Measurements from ENCODE around the gene LRIG2. TPM values are rescaled to one million over a fixed set of nuclear protein-coding genes. Genes with fewer than 3 reads are reported as not detected.

The LRIG2 gene
- total RNA-seq, 1 experiment from 2014 or later = 23.2 TPM

GRCh38 chr1:113178522-113178921, 105.5 kb downstream of the LRIG2 start:
- Histone ChIP-seq H3K23me2 (ENCODE audit: insufficient read length, low read depth, low read length, poor library complexity, severe bottlenecking) (no peaks in the 10 kb centered on the region), H2BK12ac (ENCODE audit: insufficient read length, low read depth, low read length) (no peak overlapping the region), H4K20me1 (ENCODE audit: control insufficient read depth, insufficient read depth, insufficient read length) (no peaks in the 10 kb centered on the region), H3K9ac (ENCODE audit: extremely low read depth, insufficient read length, low read length) (no peak overlapping the region), H4K5ac (ENCODE audit: insufficient read length, low read depth, low read length) (no peak overlapping the region), H3K27me3 (ENCODE audit: insufficient read depth, low read length) (no peaks in the 10 kb centered on the region), H2AFZ (ENCODE audit: low read length) (no peak overlapping the region), H3K4ac (ENCODE audit: low read depth, low read length) (no peak overlapping the region), H3K4me2 (ENCODE audit: insufficient read depth, insufficient read length, low read length) (no peak overlapping the region), H3K18ac (ENCODE audit: insufficient read length, low read depth, low read length) (no peak overlapping the region), H2BK120ac (ENCODE audit: low read depth, low read length, poor library complexity, severe bottlenecking) (no peak overlapping the region), H3K4me1 (ENCODE audit: insufficient read depth, low read length) (no peaks in the 10 kb centered on the region), H3K27ac (ENCODE audit: insufficient read length, low read depth, low read length) (no peak overlapping the region), H3K9me3 (ENCODE audit: control insufficient read depth, low read depth, low read length) (no peaks in the 10 kb centered on the region), H3K79me2 (ENCODE audit: insufficient read depth, low read length) (no peaks in the 10 kb centered on the region), H3K79me1 (ENCODE audit: insufficient read depth, low read depth, low read length, poor library complexity, severe bottlenecking) (no peaks in the 10 kb centered on the region), H4K8ac (replicated peaks; ENCODE audit: insufficient read length, low read depth, low read length) (no peak overlapping the region), H2BK15ac (ENCODE audit: low read depth, low read length) (no peak overlapping the region), H2BK20ac (ENCODE audit: low read depth, low read length, poor library complexity, severe bottlenecking) (no peak overlapping the region), H3K56ac (ENCODE audit: insufficient read length, low read depth, low read length) (no peak overlapping the region), H3T11ph (ENCODE audit: low read length) (no peak overlapping the region), H4K91ac (ENCODE audit: insufficient read length, low read depth, low read length) (no peak overlapping the region), H2BK5ac (ENCODE audit: insufficient read length, low read length) (no peak overlapping the region), H2AK5ac (ENCODE audit: insufficient read length, low read length) (no peak overlapping the region), H3K23ac (ENCODE audit: insufficient read length, low read depth, low read length) (no peak overlapping the region), H3K14ac (ENCODE audit: insufficient read depth, low read length) (no peak overlapping the region)
- peaks cover 0 to 2% of the 10 kb centered on the region in 2 experiments; a peak in 1 of 4 replicates for H3K4me1 Mint-ChIP-seq
- H3K27ac Mint-ChIP-seq = no peak overlapping the region
- H3K4me3 Mint-ChIP-seq = no peak overlapping the region
- peaks cover 7 to 14% of the 10 kb centered on the region in 2 experiments for H3K9me3 Mint-ChIP-seq
- DNase-seq = no peak
- no CpG with 5 or more reads among the region's 3 CpGs for WGBS (ENCODE audit: extremely low coverage, insufficient read length, low lambda C conversion rate)
- H3K36me3 Mint-ChIP-seq (ENCODE audit: insufficient read depth in 1 of 3, low read depth in 3 of 3) = peaks cover 6 to 18% (median 6%) of the 10 kb centered on the region in 3 experiments; a peak in 6 of 7 replicates
- TF ChIP-seq, protein P1, sequence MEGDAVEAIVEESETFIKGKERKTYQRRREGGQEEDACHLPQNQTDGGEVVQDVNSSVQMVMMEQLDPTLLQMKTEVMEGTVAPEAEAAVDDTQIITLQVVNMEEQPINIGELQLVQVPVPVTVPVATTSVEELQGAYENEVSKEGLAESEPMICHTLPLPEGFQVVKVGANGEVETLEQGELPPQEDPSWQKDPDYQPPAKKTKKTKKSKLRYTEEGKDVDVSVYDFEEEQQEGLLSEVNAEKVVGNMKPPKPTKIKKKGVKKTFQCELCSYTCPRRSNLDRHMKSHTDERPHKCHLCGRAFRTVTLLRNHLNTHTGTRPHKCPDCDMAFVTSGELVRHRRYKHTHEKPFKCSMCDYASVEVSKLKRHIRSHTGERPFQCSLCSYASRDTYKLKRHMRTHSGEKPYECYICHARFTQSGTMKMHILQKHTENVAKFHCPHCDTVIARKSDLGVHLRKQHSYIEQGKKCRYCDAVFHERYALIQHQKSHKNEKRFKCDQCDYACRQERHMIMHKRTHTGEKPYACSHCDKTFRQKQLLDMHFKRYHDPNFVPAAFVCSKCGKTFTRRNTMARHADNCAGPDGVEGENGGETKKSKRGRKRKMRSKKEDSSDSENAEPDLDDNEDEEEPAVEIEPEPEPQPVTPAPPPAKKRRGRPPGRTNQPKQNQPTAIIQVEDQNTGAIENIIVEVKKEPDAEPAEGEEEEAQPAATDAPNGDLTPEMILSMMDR (conservative IDR thresholded peaks at IDR 0.05) = 0 out of 3 replicates have a peak, but pooled peaks have one; percentile 14
- H3K27me3 Mint-ChIP-seq (ENCODE audit: low read depth) = no peaks in the 10 kb centered on the region

Other genes starting within 250 kb of the LRIG2 start
- gene SLC16A1, start 117.0 kb upstream of the LRIG2 start, total RNA-seq (2021) = 379 and 381 TPM in 2 replicates